ENCODE results near the gene TAC1.

DNA sequence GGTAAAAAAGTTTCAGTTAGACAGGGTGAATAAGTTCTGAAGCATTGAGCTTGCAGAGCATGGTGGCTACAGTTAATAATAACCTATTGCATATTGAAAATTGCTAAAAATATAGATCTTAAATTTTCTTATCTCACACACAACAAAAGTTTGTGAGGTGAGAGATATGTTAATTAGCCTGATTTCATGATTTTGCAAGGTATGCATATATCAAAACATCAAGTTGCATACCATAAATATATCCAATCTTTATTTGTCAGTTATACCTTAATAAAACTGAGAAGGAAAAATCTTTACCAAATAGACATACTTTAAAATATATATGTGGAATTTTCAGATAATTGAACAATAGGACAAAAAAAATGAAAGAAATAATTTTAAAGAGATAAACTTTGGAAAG lies 16.6 kb downstream of the TAC1 start:
- TF ChIP-seq, protein P1, sequence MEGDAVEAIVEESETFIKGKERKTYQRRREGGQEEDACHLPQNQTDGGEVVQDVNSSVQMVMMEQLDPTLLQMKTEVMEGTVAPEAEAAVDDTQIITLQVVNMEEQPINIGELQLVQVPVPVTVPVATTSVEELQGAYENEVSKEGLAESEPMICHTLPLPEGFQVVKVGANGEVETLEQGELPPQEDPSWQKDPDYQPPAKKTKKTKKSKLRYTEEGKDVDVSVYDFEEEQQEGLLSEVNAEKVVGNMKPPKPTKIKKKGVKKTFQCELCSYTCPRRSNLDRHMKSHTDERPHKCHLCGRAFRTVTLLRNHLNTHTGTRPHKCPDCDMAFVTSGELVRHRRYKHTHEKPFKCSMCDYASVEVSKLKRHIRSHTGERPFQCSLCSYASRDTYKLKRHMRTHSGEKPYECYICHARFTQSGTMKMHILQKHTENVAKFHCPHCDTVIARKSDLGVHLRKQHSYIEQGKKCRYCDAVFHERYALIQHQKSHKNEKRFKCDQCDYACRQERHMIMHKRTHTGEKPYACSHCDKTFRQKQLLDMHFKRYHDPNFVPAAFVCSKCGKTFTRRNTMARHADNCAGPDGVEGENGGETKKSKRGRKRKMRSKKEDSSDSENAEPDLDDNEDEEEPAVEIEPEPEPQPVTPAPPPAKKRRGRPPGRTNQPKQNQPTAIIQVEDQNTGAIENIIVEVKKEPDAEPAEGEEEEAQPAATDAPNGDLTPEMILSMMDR (IDR thresholded peaks at IDR 0.05): no peak
- TF ChIP-seq ZFX (IDR thresholded peaks at IDR 0.05; ENCODE audit: borderline replicate concordance): no peak
